NCI-H2081 (cell line): ENCODE measurements around the gene CPED1.
"Not testable (repeated sequence)": the region's sequence is repeated elsewhere in the genome, so short reads cannot be mapped to it uniquely, and the experiment has no call there.

Source experiments
- DNase-seq, 2 experiments: peaks; one replicate each; lab custom pipeline; 2025; lab: John Stamatoyannopoulos, UW

The CPED1 gene

DNA sequence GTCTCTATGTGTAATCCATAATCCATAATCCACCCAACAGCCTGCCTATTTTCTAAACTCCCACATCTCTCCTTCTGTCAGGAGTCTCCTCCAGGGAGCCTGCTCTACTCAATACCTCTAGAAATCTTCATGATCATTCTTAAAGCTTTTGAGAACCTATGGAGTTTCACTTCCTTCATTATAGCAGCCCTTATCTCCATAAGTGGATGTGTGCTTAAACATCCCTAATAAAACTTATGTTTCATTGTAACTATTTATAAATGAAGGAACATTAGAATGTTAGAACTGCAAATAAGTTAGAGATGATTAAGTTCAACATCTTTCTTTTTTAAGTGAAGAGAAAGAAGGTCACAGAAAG lies 8.5 kb downstream of the CPED1 start:
- DNase-seq, result no peak

DNA sequence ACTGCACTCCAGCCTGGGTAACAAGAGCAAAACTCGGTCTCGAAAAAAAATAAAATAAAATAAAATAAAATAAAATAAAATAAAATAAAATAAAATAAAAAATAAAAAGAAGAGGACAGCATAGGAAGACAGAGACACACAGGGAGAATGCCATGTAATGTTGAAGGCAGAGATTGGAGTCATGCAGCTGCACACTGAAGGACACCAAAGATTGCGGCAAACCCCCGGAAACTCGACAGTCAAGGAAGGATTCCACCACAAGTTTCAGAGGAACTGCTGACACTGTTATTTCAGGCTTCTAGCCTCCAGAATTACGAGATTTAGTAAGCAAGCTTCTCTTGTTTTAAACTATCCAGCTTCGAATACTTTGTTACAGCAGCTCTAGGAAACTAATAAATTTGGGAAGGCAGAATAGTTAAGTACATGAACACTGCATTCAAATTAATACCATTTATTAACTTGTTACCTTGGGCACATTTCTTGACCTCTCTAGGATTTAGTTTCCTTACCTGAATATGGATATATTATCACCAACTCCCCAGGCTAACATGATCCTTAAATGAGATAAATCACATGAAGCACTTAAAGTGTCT lies 9.5 kb downstream of the CPED1 start:
- DNase-seq, result no peak

DNA sequence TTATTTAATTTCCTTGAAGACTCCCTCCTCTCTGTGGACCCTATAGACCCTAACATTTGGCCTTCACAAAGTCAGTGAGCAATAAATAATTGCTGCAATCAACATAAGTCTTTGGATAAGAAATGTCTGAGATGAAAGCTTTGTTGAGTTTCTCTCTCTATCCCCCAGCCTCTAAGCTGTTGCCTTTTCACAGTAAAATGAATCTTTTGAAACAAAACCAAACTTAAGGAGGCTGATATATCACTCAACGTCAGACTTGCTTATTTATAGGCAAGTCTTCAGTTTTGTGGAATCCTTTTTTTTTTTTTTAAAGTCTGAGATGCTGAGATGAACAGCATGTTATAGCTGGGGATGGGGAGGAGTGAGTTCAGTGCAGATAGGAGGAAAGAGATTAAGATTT lies 10.0 kb downstream of the CPED1 start:
- DNase-seq, result no peak

DNA sequence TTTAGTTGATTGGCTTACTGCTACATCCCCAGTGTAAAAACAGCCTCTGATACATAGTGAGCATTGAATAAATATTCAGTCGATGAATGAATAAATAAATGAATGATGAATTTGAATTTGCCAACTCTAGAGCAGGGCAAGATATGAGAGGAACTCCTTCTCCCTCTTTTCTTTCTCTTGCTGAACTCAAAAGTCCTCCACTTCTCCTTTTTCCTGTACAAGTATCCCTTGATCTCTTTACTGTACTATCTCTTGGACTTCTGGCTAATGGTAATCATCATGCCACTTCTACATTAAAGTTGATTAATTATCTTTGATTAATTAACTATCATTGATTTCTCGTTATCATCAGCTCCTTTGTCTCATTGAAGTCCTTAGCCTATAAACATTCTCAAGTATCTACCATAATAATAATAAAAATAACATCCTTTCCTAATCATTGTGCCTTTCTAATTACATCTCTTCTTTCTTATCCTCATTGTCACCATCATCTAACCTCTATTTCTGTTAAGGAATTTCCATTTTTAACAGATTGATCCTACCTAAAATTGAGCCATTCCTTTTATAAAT lies 10.6 kb downstream of the CPED1 start:
- no peak for DNase-seq

- DNase-seq, result no peak
Observed at GRCh38 chr7:121000081-121000983, 11.8 kb downstream of the CPED1 start.

- no peak for DNase-seq
Observed at GRCh38 chr7:121001234-121001906, 12.9 kb downstream of the CPED1 start.

DNA sequence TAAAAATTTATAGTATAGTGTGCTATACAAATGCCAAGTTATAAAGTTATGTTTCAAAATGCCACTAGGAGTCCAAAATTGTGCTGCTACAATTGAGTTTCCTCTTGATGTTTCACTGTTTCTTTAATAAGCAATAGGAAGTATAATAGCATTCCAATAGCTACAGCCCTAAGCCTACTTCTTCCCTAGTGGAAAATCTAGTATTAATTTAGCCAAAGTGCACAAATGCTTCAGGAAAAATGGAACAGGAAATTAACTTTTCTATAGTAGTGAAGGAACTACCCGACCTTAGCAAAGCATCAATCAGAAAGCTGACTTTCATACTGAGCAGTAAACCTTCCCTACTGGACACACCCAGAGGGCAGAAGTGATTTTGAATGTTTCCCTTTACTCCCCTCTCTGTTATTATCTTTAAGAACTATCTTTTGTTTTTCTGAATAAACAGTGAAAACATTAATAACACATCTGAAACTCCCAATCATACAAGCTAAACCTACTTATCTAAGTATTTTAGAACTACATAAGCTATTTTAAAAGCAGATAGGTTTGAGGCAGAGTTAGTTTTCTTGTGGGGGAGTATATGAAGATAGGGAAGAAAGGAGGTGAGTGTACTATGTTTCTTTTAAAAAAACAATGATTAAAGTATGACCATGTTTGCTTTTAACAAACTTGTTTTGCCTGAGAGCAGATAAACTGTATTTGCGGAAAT lies 13.7 kb downstream of the CPED1 start:
- no peak for DNase-seq

- no peak for DNase-seq
Observed at GRCh38 chr7:121002757-121003200, 14.3 kb downstream of the CPED1 start.

- no peak for DNase-seq
Observed at GRCh38 chr7:121003986-121004685, 15.6 kb downstream of the CPED1 start.

DNA sequence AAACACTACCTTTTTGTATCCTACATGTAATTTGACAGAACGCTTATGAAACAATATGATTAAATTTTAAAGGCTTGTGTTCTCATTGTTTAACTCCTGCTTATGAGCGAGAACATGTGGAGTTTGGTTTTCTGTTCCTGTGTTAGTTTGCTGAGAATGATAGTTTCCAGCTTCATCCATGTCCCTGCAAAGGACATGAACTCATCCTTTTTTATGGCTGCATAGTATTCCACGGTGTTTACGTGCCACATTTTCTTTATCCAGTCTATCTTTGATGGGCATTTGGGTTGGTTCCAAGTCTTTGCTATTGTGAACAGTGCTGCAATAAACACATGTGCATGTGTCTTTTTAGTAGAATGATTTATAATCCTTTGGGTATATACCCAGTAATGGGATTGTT lies 16.5 kb downstream of the CPED1 start:
- DNase-seq, result not testable (repeated sequence)

GRCh38 chr7:121005996-121006584 lies 17.6 kb downstream of the CPED1 start:
- DNase-seq, result no peak

- DNase-seq, result no peak
Observed at GRCh38 chr7:121006711-121007315, 18.3 kb downstream of the CPED1 start.

GRCh38 chr7:121008816-121009215 lies 20.3 kb downstream of the CPED1 start:
- no peak for DNase-seq

- no peak for DNase-seq
Observed at GRCh38 chr7:121011401-121011800, 22.9 kb downstream of the CPED1 start.

DNA sequence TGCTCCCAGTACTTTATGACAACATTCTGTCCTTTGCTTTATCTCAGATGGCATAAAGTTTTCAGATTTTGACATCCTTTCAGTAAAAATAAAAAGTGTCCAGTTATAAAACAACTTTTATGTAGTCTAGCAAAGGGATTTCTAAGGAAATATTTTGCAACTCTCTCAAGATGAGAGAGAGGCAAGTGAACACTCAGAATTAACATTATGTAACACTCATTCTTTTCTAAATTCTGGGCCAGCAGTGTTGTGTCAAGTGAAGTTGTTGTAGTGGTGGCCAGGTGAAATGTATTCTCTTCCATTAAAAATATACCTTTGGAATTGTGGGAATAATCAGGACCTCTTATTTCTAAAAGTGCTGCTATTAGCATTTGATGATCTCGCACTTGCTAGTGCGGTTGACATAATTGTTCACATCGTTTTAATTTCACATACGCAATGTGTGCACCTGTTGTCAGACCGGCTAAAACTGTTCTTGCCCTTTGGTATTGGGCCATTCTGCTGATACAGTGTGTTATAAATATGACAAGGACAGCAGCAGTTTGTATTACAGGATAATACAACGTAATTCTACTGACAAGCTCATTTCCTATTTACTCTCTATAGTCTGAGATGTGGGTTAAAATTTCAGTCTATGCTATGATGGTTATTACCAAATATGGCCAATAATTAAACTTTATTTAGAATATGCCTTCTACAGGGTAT lies 23.8 kb downstream of the CPED1 start:
- DNase-seq, result no peak

DNA sequence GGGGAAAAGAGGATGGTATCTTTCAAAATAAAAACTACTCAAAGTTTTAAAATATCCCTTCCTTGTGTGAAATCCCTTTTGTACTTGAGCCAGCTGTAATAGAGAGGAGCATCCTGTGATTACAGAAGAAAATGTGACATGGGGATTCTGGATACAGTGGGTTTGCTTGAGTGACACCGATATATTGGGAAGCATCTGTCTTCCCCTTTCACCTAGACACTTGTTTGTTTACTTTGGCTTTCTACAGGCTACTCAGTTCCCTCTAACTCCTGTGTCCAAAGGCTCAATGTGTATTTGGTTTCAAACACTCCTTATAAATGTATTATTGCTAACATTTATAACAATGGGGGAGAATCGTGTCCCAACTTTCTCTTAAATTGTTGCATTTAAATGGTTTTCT lies 24.4 kb downstream of the CPED1 start:
- DNase-seq, result no peak

- DNase-seq, result no peak
Observed at GRCh38 chr7:121015560-121015959, 27.0 kb downstream of the CPED1 start.

DNA sequence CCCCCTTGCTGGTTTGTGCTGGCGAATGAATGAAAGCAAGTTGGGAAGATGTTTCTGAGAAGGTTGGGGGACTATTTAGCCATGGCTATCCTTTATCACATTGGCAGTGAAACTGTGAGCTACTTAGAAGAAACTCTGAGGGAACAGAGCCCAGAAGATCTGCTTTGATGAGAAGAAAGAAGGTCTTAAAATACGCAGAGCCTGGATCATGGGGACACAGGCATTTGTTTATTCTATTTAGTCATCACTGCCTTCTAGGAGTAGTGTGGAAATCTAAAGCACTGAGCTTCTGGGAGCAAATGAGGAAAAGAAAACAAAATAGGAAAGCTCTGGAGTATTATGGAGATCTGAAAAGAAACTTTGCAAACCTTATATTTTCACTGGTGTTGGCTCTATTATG lies 28.5 kb downstream of the CPED1 start:
- DNase-seq, result no peak

GRCh38 chr7:121017586-121017985 lies 29.1 kb downstream of the CPED1 start:
- no peak for DNase-seq

DNA sequence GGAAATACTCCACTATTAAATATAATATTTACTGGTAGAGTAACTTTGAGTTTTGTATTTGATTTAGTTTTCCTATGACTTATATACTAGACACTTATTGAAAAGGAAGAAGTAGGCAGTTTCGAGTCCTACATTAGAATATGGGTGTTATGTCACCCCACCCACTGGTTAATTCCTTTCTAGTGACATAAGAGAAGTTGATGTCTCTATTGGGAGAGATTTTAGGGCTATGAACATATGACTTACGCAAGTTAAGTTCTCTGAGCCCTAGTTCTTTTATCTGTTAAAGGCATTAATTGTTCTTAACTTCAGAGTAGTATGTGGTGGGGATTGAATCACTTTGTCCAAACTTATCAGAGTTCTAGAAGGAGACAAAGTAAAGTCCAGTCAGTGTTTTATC lies 30.5 kb downstream of the CPED1 start:
- DNase-seq, result no peak
